ENCODE measurements around the gene TTPAL.
"Not testable (repeated sequence)": the region's sequence is repeated elsewhere in the genome, so short reads cannot be mapped to it uniquely, and the experiment has no call there.

Gene TTPAL

GRCh38 chr20:44468044-44468782, 7.5 kb upstream of the TTPAL start:
- H3K27me3 ChIP-seq (ENCODE audit: control insufficient read depth in 1 of 2, insufficient read depth in 2 of 2, low read length in 2 of 2), result no peaks in the 10 kb centered on the region
- H3K9ac ChIP-seq (ENCODE audit: low read depth in 1 of 2, low read length in 2 of 2), result no peak overlapping the region
- no peak overlapping the region for H3K27ac ChIP-seq (ENCODE audit: low read depth, low read length)
- H3K4me3 ChIP-seq (ENCODE audit: low read depth in 1 of 2, low read length in 2 of 2), result no peak overlapping the region
- H3K36me3 ChIP-seq (ENCODE audit: control insufficient read depth in 1 of 2, insufficient read depth in 2 of 2, low read length in 2 of 2), result no peaks in the 10 kb centered on the region
- no peaks in the 10 kb centered on the region for H3K9me3 ChIP-seq (ENCODE audit: control insufficient read depth in 1 of 2, low read length in 2 of 2)
- H3K4me1 ChIP-seq (ENCODE audit: control insufficient read depth in 1 of 2, insufficient read depth in 2 of 2, low read length in 2 of 2), result peaks cover 0 to 15% of the 10 kb centered on the region in 2 donors

- Histone ChIP-seq H3K36me3 (ENCODE audit: control insufficient read depth in 1 of 2, insufficient read depth in 2 of 2, low read length in 2 of 2) (no peaks in the 10 kb centered on the region), H3K4me3 (ENCODE audit: low read depth in 1 of 2, low read length in 2 of 2) (no peak overlapping the region), H3K9ac (ENCODE audit: low read depth in 1 of 2, low read length in 2 of 2) (no peak overlapping the region), H3K9me3 (ENCODE audit: control insufficient read depth in 1 of 2, low read length in 2 of 2) (no peaks in the 10 kb centered on the region), H3K27ac (ENCODE audit: low read depth, low read length) (no peak overlapping the region), H3K4me1 (ENCODE audit: control insufficient read depth in 1 of 2, insufficient read depth in 2 of 2, low read length in 2 of 2) (peaks cover 0 to 9% of the 10 kb centered on the region in 2 donors), H3K27me3 (ENCODE audit: control insufficient read depth in 1 of 2, insufficient read depth in 2 of 2, low read length in 2 of 2) (no peaks in the 10 kb centered on the region)
These were observed 5.3 kb upstream of the TTPAL start for GRCh38 chr20:44470327-44470726.

GRCh38 chr20:44471481-44471882, 4.2 kb upstream of the TTPAL start:
- H3K4me1 ChIP-seq (ENCODE audit: control insufficient read depth in 1 of 2, insufficient read depth in 2 of 2, low read length in 2 of 2), result peaks cover 3 to 15% of the 10 kb centered on the region in 2 donors
- H3K36me3 ChIP-seq (ENCODE audit: control insufficient read depth in 1 of 2, insufficient read depth in 2 of 2, low read length in 2 of 2), result no peaks in the 10 kb centered on the region

GRCh38 chr20:44472283-44472682, 3.4 kb upstream of the TTPAL start:
- not testable (repeated sequence) for H3K36me3 ChIP-seq (ENCODE audit: control insufficient read depth in 1 of 2, insufficient read depth in 2 of 2, low read length in 2 of 2); H3K4me3 ChIP-seq (ENCODE audit: low read depth in 1 of 2, low read length in 2 of 2); H3K27me3 ChIP-seq (ENCODE audit: control insufficient read depth in 1 of 2, insufficient read depth in 2 of 2, low read length in 2 of 2); H3K27ac ChIP-seq (ENCODE audit: low read depth, low read length); H3K9me3 ChIP-seq (ENCODE audit: control insufficient read depth in 1 of 2, low read length in 2 of 2); H3K9ac ChIP-seq (ENCODE audit: low read depth in 1 of 2, low read length in 2 of 2)
- peaks cover 5 to 22% of the 10 kb centered on the region in 2 donors for H3K4me1 ChIP-seq (ENCODE audit: control insufficient read depth in 1 of 2, insufficient read depth in 2 of 2, low read length in 2 of 2)

More at GRCh38 chr20:44471481-44471882, 4.2 kb upstream of the TTPAL start:
- H3K27ac ChIP-seq (ENCODE audit: low read depth, low read length), result no peak overlapping the region
- no peak overlapping the region for H3K9ac ChIP-seq (ENCODE audit: low read depth in 1 of 2, low read length in 2 of 2)
- H3K9me3 ChIP-seq (ENCODE audit: control insufficient read depth in 1 of 2, low read length in 2 of 2), result no peaks in the 10 kb centered on the region
- no peak overlapping the region for H3K4me3 ChIP-seq (ENCODE audit: low read depth in 1 of 2, low read length in 2 of 2)
- no peaks in the 10 kb centered on the region for H3K27me3 ChIP-seq (ENCODE audit: control insufficient read depth in 1 of 2, insufficient read depth in 2 of 2, low read length in 2 of 2)

GRCh38 chr20:44475372-44475693, 341 bp upstream of the TTPAL start:
- peak overlapping the region; percentile 64 for H3K27ac ChIP-seq (ENCODE audit: low read depth, low read length)
- no peaks in the 10 kb centered on the region for H3K9me3 ChIP-seq (ENCODE audit: control insufficient read depth in 1 of 2, low read length in 2 of 2)
- no peaks in the 10 kb centered on the region for H3K27me3 ChIP-seq (ENCODE audit: control insufficient read depth in 1 of 2, insufficient read depth in 2 of 2, low read length in 2 of 2)
- peaks cover 6 to 8% of the 10 kb centered on the region in 2 donors for H3K36me3 ChIP-seq (ENCODE audit: control insufficient read depth in 1 of 2, insufficient read depth in 2 of 2, low read length in 2 of 2)
- H3K4me1 ChIP-seq (ENCODE audit: control insufficient read depth in 1 of 2, insufficient read depth in 2 of 2, low read length in 2 of 2), result peaks cover 5 to 22% of the 10 kb centered on the region in 2 donors
- H3K4me3 ChIP-seq (ENCODE audit: low read depth in 1 of 2, low read length in 2 of 2), result peak overlapping the region; percentile 84 to 97
- peak overlapping the region; percentile 89 to 98 for H3K9ac ChIP-seq (ENCODE audit: low read depth in 1 of 2, low read length in 2 of 2)

- Histone ChIP-seq H3K4me3 (ENCODE audit: low read depth in 1 of 2, low read length in 2 of 2) (peak overlapping the region in 1 of 2 donors; percentile 97), H3K36me3 (ENCODE audit: control insufficient read depth in 1 of 2, insufficient read depth in 2 of 2, low read length in 2 of 2) (peaks cover 15 to 23% of the 10 kb centered on the region in 2 donors), H3K27me3 (ENCODE audit: control insufficient read depth in 1 of 2, insufficient read depth in 2 of 2, low read length in 2 of 2) (no peaks in the 10 kb centered on the region), H3K9ac (ENCODE audit: low read depth in 1 of 2, low read length in 2 of 2) (no peak overlapping the region), H3K9me3 (ENCODE audit: control insufficient read depth in 1 of 2, low read length in 2 of 2) (no peaks in the 10 kb centered on the region), H3K4me1 (ENCODE audit: control insufficient read depth in 1 of 2, insufficient read depth in 2 of 2, low read length in 2 of 2) (peaks cover 5 to 17% of the 10 kb centered on the region in 2 donors), H3K27ac (ENCODE audit: low read depth, low read length) (no peak overlapping the region)
These were observed 1.5 kb downstream of the TTPAL start for GRCh38 chr20:44477151-44477550.

GRCh38 chr20:44478206-44478605, 2.5 kb downstream of the TTPAL start:
- no peak overlapping the region for H3K9ac ChIP-seq (ENCODE audit: low read depth in 1 of 2, low read length in 2 of 2)
- H3K4me3 ChIP-seq (ENCODE audit: low read depth in 1 of 2, low read length in 2 of 2), result no peak overlapping the region
- no peaks in the 10 kb centered on the region for H3K9me3 ChIP-seq (ENCODE audit: control insufficient read depth in 1 of 2, low read length in 2 of 2)
- no peak overlapping the region for H3K27ac ChIP-seq (ENCODE audit: low read depth, low read length)
- peaks cover 5 to 17% of the 10 kb centered on the region in 2 donors for H3K4me1 ChIP-seq (ENCODE audit: control insufficient read depth in 1 of 2, insufficient read depth in 2 of 2, low read length in 2 of 2)
- peaks cover 15 to 26% of the 10 kb centered on the region in 2 donors for H3K36me3 ChIP-seq (ENCODE audit: control insufficient read depth in 1 of 2, insufficient read depth in 2 of 2, low read length in 2 of 2)
- H3K27me3 ChIP-seq (ENCODE audit: control insufficient read depth in 1 of 2, insufficient read depth in 2 of 2, low read length in 2 of 2), result no peaks in the 10 kb centered on the region

- H3K9me3 ChIP-seq (ENCODE audit: control insufficient read depth in 1 of 2, low read length in 2 of 2), result no peaks in the 10 kb centered on the region
- peaks cover 20 to 37% of the 10 kb centered on the region in 2 donors for H3K36me3 ChIP-seq (ENCODE audit: control insufficient read depth in 1 of 2, insufficient read depth in 2 of 2, low read length in 2 of 2)
- H3K27me3 ChIP-seq (ENCODE audit: control insufficient read depth in 1 of 2, insufficient read depth in 2 of 2, low read length in 2 of 2), result no peaks in the 10 kb centered on the region
- H3K4me3 ChIP-seq (ENCODE audit: low read depth in 1 of 2, low read length in 2 of 2), result no peak overlapping the region
- no peak overlapping the region for H3K27ac ChIP-seq (ENCODE audit: low read depth, low read length)
- H3K4me1 ChIP-seq (ENCODE audit: control insufficient read depth in 1 of 2, insufficient read depth in 2 of 2, low read length in 2 of 2), result peaks cover 5 to 17% of the 10 kb centered on the region in 2 donors
- no peak overlapping the region for H3K9ac ChIP-seq (ENCODE audit: low read depth in 1 of 2, low read length in 2 of 2)
These were observed 4.0 kb downstream of the TTPAL start for GRCh38 chr20:44479643-44480042.

GRCh38 chr20:44480097-44480496, 4.4 kb downstream of the TTPAL start:
- Histone ChIP-seq H3K9me3 (ENCODE audit: control insufficient read depth in 1 of 2, low read length in 2 of 2) (no peaks in the 10 kb centered on the region), H3K27me3 (ENCODE audit: control insufficient read depth in 1 of 2, insufficient read depth in 2 of 2, low read length in 2 of 2) (no peaks in the 10 kb centered on the region), H3K4me3 (ENCODE audit: low read depth in 1 of 2, low read length in 2 of 2) (no peak overlapping the region), H3K36me3 (ENCODE audit: control insufficient read depth in 1 of 2, insufficient read depth in 2 of 2, low read length in 2 of 2) (peaks cover 21 to 38% of the 10 kb centered on the region in 2 donors), H3K27ac (ENCODE audit: low read depth, low read length) (no peak overlapping the region), H3K4me1 (ENCODE audit: control insufficient read depth in 1 of 2, insufficient read depth in 2 of 2, low read length in 2 of 2) (peaks cover 5 to 15% of the 10 kb centered on the region in 2 donors), H3K9ac (ENCODE audit: low read depth in 1 of 2, low read length in 2 of 2) (no peak overlapping the region)

- Histone ChIP-seq H3K4me1 (ENCODE audit: control insufficient read depth in 1 of 2, insufficient read depth in 2 of 2, low read length in 2 of 2) (peaks cover 0 to 3% of the 10 kb centered on the region in 2 donors), H3K9me3 (ENCODE audit: control insufficient read depth in 1 of 2, low read length in 2 of 2) (no peaks in the 10 kb centered on the region), H3K27me3 (ENCODE audit: control insufficient read depth in 1 of 2, insufficient read depth in 2 of 2, low read length in 2 of 2) (no peaks in the 10 kb centered on the region), H3K9ac (ENCODE audit: low read depth in 1 of 2, low read length in 2 of 2) (no peak overlapping the region), H3K36me3 (ENCODE audit: control insufficient read depth in 1 of 2, insufficient read depth in 2 of 2, low read length in 2 of 2) (peaks cover 23 to 55% of the 10 kb centered on the region in 2 donors), H3K4me3 (ENCODE audit: low read depth in 1 of 2, low read length in 2 of 2) (no peak overlapping the region), H3K27ac (ENCODE audit: low read depth, low read length) (no peak overlapping the region)
These were observed 6.2 kb downstream of the TTPAL start for GRCh38 chr20:44481719-44482416.

Measured in duodenal mucosa (tissue), 2 donors.